Muscle of arm (tissue), 12 donors: ENCODE data around the gene CDH4. TPM values are rescaled to one million over a fixed set of nuclear protein-coding genes. Genes with fewer than 3 reads are reported as not detected.

Source experiments
- DNase-seq: peaks from one replicate; pipeline ENCODE4 v3.0.0-alpha.2; 2013
- polyA plus RNA-seq, 12 donors: library from polyadenylated mRNA; unstranded; fragments of 120-200 nt; gene quantifications; one replicate each; pipeline ENCODE4 v1.2.1, GENCODE V29; 2013; ENCODE audit not compliant: insufficient read length in 12 of 12

CDH4 gene
- polyA plus RNA-seq, 12 donors = 0.79 to 1.4 (median 1.0) TPM; not detected in 2

DNA sequence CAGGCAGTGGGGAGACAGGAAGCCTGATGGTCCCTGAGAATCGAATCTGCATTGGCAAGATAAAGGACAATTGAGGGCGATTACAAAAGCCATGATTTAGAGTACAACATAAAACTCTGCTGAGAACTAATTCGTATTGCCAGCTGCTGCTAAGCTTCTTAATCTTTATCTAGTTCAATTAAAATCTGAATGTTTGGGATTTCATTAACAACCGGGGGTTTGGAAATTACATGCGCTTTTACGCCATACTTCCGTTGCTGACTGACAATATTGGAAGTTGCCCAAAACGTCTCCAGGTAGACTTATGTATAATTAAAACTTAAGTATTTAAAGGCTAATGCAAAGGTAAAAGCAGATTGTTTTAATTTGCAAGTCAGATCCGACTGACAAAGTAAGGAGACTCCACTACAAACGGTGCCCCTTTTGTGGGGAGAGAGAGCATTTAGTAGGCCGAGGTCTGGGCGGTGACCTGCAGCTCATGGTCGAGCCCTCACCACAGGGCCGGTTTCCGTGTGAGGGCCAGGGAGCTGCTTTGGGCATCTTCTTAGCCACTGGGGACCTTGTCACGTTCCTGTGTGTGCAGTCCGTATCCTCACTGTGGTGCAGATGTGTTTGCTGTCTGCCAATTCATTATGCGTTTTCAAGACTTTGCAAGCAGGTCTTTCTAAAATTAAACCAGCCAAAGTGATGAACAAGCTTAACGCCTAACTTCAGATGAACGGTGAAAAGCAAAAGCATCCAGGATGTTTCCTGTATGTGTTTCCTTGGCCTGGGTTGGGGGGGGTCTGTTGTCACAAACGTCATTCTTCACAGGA lies 49.9 kb downstream of the CDH4 start:
- DNase-seq = no peak

- no peak for DNase-seq
These were observed 51.2 kb downstream of the CDH4 start for GRCh38 chr20:61303217-61303616.

- no peak for DNase-seq
These were observed 51.6 kb downstream of the CDH4 start for GRCh38 chr20:61303675-61304074.

DNA sequence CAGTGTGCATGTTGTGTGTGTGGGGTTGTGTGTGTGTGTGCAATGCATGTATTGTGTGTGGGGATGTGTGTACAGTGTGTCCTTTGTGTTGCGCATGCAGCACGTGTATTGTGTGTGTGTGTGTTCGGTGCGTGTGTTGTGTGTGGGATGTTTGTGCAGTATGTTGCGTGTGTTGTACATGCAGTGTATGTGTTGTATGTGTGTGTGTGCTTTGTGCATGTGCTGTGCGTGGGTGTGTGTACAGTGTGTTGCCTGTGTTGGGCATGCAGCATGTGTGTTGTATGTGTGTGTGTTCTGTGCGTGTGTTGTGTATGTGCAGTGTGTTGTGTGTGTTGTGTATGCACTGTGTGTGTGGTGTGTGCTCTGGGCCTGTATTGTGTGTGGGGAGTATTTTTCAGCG lies 52.7 kb downstream of the CDH4 start:
- no peak for DNase-seq

GRCh38 chr20:61306937-61307475 lies 54.9 kb downstream of the CDH4 start:
- no peak for DNase-seq

- DNase-seq = no peak
These were observed 55.8 kb downstream of the CDH4 start for GRCh38 chr20:61307686-61308476.

GRCh38 chr20:61308477-61308774 lies 56.4 kb downstream of the CDH4 start:
- DNase-seq = no peak

DNA sequence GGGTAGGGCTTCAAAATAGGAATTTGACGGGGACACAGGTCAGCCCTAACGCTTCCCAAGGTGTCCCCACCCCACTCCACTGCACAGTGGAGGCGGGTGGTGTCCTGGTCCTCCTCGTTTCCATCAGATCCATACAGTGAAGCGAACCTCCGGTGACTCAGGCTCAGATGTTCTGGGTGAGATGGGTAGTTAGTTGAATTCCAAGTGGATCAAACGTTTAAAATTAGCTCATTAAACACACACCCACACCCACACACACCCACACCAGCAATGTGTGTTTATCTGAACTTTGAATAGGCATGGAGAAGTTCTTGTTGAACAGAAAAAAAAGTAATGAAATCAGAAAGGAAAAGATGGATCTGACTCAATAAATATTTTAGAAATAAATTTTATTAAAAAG lies 58.9 kb downstream of the CDH4 start:
- no peak for DNase-seq

GRCh38 chr20:61311656-61312387 lies 59.8 kb downstream of the CDH4 start:
- DNase-seq = no peak

DNA sequence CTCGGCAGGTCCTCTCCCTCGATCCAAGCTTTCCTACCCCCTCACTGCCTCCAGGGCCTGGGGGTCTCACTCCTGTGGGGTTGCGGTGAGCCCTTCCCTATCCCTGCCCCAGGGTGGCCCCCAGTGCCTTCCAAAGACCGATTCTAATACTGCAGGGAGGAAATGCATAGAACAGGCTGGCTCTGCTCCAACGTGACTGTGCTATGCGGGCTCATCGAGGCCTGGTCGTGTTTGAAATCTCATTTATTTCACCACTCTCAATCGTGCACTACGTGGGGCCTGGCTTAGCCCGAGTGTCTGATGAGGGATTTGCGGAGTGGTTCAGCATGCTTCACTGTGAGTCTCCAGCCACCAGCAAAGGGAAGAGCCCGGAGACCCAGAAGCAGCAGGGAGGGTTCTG lies 60.9 kb downstream of the CDH4 start:
- DNase-seq = no peak

DNA sequence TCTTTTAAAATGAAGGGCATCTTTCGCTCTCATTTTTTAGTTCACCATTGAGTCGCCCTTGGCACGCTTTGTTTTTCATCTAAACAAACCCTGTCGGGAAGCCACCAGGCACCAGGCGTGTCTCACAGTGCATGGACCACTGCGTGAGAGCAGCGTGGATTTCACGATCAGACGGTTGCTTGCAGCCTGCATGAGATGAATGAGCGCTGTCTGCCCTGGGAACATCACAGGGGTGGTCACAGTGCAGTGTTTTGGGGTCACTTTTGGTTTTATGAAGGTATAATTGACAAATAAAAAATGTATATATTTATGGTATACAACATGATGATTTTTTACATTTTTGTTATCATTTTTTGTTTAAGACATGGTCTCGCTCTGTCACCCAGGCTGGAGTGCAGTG lies 61.3 kb downstream of the CDH4 start:
- DNase-seq = no peak

DNA sequence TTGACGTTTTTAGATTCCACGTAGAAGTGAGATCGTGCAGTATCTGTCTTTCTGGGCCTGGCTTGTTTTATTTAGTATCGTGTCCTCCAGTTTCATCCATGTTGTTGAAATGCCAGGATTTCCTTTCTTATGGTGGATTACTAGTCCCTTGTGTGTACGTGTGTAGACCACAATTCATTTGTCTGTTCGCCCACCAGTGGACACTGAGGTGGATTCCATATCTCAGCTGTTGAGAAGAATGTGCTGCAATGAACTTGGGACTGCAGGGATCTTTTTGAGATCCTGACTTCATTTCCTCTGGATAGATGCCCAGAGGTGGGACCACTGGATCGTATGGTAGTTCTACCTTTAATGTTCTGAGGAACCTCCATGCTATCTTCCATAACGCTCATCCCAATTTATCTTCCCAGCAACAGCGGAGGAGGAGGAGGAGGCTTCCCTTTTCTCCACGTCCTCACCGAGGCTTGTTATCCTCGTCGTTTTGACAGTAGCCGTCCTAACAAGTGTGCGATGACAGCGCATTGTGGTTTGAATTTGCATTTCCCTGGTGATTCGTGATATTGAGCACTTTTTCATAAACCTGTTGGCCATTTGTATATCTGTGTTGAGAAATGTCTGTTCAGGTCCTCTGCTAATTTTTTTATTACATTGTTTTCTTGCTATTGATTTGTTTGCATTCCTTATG lies 62.4 kb downstream of the CDH4 start:
- no peak for DNase-seq

DNA sequence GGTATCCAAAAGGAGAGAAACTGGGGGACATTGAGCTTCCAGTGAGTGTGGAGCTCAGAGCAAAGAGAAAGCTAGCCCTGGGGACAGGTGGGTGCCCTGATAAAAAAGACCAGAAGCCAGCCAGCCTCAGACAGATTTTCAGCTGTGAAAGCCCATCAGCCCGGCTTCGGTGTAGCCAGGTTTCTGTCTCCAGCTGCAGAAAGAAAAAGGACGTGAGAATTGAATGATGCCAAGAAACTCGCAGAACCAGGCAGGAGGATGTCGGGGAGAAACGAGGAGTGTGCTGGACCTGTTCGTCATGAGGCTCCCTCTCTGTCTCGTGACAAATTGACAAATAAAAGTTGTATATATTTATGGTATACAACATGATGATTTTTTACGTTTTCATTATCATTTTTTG lies 63.3 kb downstream of the CDH4 start:
- DNase-seq = no peak

- no peak for DNase-seq
These were observed 64.3 kb downstream of the CDH4 start for GRCh38 chr20:61316346-61316745.

DNA sequence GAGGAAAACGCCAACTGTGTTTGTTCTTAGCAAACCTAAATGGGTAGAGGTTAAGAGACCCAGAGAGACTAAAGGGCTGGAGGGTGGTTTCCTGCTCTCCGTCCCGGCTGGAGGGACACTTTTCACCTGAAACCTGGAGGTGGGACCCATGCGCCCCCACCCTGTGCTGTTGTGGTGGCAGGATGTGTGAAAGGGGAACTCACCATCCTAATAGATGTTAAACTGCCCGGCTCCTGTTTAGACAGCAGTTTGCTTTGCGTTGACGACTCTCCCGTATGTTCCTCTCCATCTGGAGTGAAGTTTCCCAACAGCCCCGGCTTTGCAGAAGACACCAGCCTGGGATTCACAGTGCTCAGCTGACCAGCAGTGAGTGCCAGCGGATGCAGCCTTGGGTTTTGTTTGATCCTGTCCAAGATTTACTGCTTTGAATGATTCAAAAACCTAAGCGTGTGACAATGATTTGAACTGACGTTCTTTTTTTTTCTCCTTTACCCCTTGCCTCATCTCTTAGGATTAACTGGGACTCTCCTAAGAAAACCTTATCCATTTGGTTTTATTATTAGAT lies 66.0 kb downstream of the CDH4 start:
- no peak for DNase-seq

DNA sequence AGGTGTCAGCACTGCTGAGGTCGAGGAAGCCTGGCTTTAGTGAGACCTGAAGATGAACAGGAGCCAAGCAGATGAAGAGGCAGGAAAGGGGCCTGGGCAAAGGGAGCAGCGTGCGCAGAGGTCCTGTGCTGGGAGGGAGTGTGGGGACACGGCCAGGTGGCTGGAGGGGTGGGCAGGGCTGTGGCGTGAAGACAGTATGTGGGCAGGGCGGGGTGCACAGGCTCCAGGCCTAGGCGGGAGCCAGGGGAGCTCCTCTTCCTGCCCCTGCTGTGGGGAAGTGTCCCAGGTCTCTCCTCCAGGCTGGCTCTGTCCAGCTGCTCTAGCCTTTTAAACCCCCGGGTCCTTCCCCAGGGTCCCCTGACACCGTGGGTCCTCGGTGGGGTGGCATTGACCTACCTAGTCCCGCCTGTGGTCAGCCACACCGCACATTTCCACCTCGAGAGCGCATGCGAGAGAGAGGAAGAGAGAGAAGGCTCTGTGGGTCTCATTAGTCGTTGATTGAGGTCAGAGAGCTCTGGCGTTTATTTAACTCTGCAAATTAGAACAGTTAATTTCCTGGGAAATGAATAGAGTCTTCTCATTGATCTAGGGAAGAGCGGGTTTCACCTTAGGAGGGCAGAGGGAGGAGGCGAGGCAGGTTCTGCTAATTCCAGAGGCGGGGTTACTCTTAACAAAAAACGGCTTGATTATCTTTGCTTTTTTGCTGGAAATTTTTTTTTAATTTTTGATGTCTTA lies 68.8 kb downstream of the CDH4 start:
- no peak for DNase-seq

DNA sequence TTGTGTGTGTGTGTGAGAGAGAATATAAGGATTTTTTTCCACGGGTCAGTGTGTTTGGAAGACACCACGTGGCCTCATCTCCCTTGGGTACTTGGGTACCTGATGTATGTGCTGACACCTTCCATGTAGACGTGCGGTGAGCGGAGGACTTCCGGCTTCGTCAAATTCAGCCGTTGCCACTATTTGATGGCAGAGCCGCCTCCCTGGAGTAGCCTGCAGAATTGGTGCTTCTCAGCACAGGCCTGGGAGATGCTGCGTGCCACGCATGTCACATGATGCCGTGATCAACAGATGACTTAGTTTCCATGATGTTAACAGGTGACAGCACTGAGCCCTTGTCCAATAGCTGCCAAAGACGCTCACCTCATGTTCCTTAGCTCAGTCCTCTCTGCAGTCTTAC lies 69.4 kb downstream of the CDH4 start:
- no peak for DNase-seq

DNA sequence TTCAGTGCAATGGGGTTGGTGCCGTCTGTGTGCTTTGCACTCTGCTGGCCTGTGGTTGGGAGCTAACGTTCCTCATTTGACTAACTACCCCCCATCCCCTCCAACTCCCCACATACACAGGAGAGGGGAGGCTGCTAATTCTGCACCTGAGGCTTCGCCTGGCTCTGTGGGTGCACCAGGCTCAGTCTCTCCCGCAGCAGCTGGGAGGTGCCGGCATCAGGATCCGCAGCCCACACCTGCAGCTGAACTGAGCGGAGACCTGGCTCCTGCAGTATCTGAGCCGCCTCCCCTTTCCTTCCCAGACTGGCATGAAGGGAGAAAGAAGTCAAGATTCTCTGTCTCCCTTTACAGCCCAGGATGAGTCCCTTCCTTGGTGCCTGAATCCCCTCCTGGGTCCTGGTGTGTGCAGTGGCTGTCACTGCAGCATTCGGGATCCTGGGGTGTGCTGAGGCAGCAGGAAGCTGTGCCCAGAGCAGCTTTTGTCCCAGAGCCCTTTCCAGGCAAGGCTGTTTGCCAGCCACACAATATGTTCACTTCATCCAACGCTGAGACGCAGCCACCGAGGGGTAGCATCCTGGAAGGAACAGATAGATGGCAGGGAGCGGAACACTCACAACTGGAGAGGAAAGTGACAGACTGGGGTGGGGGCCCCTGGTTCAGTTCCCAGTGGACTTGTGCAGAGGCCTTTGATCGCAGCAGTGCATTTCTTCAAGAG lies 70.2 kb downstream of the CDH4 start:
- DNase-seq = no peak

DNA sequence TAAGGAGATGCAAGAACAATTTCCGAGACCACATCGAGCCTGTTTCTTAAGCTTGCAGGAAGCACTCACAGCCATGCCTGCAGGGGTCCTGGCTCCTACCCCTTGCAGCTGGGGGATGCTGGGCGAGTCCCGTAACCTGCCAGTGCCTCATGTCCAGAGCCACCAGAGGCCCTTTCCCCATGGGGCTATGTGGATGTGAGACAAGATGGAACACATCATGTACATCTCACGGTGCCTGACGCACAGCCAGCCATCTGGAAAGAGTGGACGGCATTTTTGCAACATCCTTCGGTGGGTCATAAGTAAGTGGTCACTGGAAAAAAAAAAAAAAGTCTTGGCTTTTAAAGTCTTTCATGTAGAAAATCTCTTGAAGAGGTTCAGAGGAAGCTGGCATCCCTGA lies 72.8 kb downstream of the CDH4 start:
- DNase-seq = no peak

DNA sequence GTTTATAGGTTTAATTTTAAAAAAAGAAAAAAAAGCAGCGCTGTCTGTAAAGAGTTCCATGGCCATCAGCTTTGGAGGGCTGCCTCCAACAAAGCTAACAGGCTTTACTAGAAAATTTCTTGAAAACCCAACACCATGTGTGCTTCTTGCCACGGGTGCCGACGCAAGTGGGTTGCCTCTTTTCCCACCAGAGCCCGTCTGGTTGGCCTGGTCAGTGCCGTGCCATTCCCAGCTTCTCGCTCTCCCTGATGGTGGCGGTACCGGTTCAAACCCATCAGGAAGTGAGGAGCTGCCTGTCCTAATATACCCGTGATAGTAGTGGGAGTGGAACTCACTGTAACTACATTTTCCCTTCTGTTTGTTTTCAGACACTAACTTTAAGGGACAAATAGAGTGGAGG lies 73.7 kb downstream of the CDH4 start:
- no peak for DNase-seq
